ENCODE measurements around the gene TSEN54.

The TSEN54 gene

GRCh38 chr17:75503976-75504346 lies 12.4 kb upstream of the TSEN54 start:
- no peak for DNase-seq (ENCODE audit: low read depth in 2 of 2)

GRCh38 chr17:75504347-75505151 lies 11.8 kb upstream of the TSEN54 start:
- DNase-seq (ENCODE audit: low read depth in 2 of 2) = peak in 1 of 2 donors; percentile 11

GRCh38 chr17:75505152-75505409 lies 11.2 kb upstream of the TSEN54 start:
- DNase-seq (ENCODE audit: low read depth in 2 of 2) = no peak

GRCh38 chr17:75505640-75506039 lies 10.7 kb upstream of the TSEN54 start:
- DNase-seq (ENCODE audit: low read depth in 2 of 2) = no peak

GRCh38 chr17:75506134-75506533 lies 10.2 kb upstream of the TSEN54 start:
- no peak for DNase-seq (ENCODE audit: low read depth in 2 of 2)

- no peak for DNase-seq (ENCODE audit: low read depth in 2 of 2)
These were observed 9.4 kb upstream of the TSEN54 start for GRCh38 chr17:75506888-75507287.

GRCh38 chr17:75507733-75508719 lies 8.3 kb upstream of the TSEN54 start:
- DNase-seq (ENCODE audit: low read depth in 2 of 2) = no peak

GRCh38 chr17:75508931-75509361 lies 7.4 kb upstream of the TSEN54 start:
- no peak for DNase-seq (ENCODE audit: low read depth in 2 of 2)

GRCh38 chr17:75509528-75510258 lies 6.6 kb upstream of the TSEN54 start:
- no peak for DNase-seq (ENCODE audit: low read depth in 2 of 2)

- DNase-seq (ENCODE audit: low read depth in 2 of 2) = no peak
These were observed 5.1 kb upstream of the TSEN54 start for GRCh38 chr17:75511270-75511609.

- no peak for DNase-seq (ENCODE audit: low read depth in 2 of 2)
These were observed 4.4 kb upstream of the TSEN54 start for GRCh38 chr17:75511610-75512575.

GRCh38 chr17:75512926-75513640 lies 3.2 kb upstream of the TSEN54 start:
- no peak for DNase-seq (ENCODE audit: low read depth in 2 of 2)

GRCh38 chr17:75513641-75514000 lies 2.7 kb upstream of the TSEN54 start:
- no peak for DNase-seq (ENCODE audit: low read depth in 2 of 2)

GRCh38 chr17:75514299-75514918 lies 1.9 kb upstream of the TSEN54 start:
- DNase-seq (ENCODE audit: low read depth in 2 of 2) = no peak

GRCh38 chr17:75514919-75515495 lies 1.3 kb upstream of the TSEN54 start:
- DNase-seq (ENCODE audit: low read depth in 2 of 2) = no peak

GRCh38 chr17:75515496-75516254 lies 653 bp upstream of the TSEN54 start, which contains the start of gene CASKIN2:
Gene CASKIN2, minus strand, starts transcription at chr17:75515537. Its CDS starts 1,733 bp downstream, at chr17:75513804.
- peak; percentile 51 for DNase-seq (ENCODE audit: low read depth in 2 of 2)

GRCh38 chr17:75516619-75517296 lies 430 bp downstream of the TSEN54 start:
- DNase-seq (ENCODE audit: low read depth in 2 of 2) = no peak

GRCh38 chr17:75517297-75517865 lies 1.1 kb downstream of the TSEN54 start:
- DNase-seq (ENCODE audit: low read depth in 2 of 2) = no peak
